Activated CD8-positive, alpha-beta memory T cell treated with anti-CD3 and anti-CD28 coated beads for 24 hours (primary cell): ENCODE data around the gene SERPINB7.
"Not testable (repeated sequence)": the region's sequence is repeated elsewhere in the genome, so short reads cannot be mapped to it uniquely, and the experiment has no call there.

Experiments
- DNase-seq: peaks from one replicate; pipeline ENCODE4 v3.0.0-alpha.2; 2020

Gene SERPINB7, protein sequence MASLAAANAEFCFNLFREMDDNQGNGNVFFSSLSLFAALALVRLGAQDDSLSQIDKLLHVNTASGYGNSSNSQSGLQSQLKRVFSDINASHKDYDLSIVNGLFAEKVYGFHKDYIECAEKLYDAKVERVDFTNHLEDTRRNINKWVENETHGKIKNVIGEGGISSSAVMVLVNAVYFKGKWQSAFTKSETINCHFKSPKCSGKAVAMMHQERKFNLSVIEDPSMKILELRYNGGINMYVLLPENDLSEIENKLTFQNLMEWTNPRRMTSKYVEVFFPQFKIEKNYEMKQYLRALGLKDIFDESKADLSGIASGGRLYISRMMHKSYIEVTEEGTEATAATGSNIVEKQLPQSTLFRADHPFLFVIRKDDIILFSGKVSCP

DNA sequence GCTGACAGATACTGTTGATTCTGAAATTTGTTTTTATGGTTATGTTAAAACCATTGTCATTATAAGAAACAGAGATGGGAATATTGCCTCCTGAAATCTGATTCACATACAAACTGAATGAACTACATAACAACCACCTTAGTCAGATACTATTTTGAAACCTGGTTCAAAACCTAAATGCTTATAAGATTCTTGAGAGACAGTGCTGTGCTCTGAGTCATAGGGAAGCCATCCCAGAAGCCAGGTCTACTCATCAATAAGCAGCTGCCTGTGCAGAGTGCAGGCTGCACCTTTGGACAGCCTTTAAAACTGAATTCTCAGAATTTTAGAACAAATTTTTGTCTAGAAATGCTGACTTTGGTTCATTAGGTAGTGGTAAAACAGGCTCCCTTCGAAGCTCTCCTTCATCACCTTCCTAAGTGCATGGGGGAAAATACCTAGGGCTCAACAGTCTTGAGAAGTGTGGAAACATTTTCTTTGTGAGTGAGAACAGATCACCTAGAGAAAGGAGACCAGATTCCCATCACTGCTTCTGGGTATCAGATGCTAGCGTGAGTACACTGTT, at the start of gene SERPINB7:
SERPINB7 (plus strand) TSS at position 253 of the 565 bp plus-strand sequence. CDS start 6,955 bp downstream, outside the sequence.
- no peak for DNase-seq

DNA sequence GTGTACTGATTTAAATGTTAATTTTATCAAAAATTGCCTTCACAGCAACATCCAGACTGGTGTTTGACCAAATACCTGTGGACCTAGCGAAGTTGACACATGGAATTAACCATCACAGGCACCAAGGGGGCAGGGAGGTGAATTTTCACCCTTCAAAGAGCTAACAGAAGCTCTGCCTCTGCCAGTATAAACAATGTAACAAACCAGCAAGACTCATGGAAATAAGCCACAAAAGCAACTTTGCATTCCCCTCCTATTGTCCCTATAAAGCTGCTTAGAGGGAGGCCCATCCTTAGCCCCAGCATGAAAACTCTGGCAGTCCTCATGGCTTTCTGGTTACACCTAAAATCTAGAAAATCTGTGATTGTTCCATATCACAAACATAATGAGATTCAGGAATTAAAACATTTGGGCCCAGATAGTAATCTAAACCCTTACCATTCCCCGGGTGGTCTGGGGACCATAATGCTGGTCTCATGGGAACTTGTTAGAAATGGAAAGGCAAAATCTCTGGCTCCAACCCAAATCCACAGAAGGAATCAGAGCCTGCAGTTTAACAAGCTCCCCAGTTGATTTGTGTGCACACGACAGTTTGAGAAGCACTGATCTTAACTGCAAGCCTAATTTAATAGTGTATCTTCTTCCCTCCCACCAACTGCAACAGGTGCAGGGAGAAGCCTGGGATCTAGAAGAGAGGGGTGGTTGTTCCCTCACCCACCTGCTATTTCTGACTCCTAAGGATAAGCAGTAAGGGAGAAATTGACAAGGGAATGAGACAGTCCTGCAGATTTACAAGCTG, 49.3 kb upstream of the SERPINB7 start:
- no peak for DNase-seq

DNA sequence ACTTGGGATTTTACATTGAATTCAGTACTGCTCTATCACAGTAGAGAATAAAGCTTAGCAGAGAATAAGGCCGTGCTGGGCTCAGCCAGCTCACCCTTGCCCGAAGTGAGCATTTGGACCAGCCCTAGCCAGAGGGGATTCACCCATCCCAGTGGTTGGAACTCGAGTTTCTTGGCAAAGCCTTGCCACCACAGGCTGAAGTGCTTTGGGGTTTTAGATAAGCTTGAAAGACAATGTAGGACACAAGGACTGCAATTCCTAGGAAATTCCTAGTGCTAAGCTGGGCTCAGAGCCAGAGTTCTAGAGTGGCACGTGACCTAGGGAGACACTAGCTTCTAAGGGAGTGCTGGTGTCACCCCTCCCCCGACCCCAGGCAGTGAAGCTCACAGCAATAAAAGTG, 44.4 kb upstream of the SERPINB7 start:
- DNase-seq, result no peak

DNA sequence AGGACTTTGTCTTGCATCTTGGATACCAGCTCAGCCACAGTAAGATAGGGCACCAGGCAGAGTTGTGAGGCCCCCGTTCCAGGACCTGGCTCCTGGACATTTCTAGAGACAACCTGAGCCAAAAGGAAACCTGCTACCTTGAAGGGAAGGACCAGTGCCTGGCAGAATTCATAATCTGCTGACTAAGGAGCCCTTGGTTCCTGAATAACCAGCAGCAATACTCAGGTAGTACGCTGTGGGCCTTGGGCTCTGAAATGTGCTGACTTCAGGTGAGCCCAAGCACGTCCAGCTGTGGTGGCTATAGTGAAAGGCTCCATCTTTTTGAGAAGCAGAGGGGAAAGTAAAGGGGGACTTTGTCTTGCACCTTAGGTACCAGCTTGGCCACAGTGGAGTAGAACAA, 44.0 kb upstream of the SERPINB7 start:
- no peak for DNase-seq

DNA sequence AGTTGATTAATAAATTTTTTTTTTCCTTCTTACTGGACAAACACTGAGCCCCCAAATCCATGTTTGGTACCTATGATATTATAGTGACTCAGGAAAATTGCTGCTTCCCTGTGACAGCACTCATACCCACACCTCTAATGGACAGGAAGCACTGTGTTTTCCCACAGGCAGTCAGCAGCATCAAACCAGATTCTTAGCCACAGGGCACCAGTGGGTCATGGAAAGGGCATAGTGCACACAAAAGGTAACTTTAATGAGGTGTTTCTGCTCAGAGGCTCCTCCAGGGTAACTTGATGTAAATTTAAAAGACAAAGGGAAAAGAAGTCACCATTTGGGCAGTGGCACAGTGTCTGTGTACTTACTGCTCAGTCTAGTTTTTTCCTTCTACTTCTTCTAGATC, 38.3 kb upstream of the SERPINB7 start:
- no peak for DNase-seq

DNA sequence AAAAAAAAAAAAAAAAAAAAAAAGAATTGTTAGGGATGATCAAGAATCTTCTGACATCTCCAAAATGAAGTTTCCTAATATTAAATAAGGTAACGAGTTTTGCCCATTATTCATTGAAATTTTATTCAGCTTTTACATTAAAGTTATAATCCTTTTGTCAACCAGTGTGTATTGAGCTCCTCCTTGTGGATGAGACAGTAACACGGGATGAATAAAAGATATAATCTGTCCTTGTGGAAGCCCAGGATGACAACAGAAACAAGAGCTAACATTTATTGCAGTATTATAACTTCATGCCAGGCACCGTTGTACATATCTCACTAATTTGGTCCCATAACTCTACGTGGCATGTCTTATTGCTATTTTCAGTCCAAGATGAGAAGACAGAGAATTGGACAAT, 33.4 kb upstream of the SERPINB7 start:
- no peak for DNase-seq

DNA sequence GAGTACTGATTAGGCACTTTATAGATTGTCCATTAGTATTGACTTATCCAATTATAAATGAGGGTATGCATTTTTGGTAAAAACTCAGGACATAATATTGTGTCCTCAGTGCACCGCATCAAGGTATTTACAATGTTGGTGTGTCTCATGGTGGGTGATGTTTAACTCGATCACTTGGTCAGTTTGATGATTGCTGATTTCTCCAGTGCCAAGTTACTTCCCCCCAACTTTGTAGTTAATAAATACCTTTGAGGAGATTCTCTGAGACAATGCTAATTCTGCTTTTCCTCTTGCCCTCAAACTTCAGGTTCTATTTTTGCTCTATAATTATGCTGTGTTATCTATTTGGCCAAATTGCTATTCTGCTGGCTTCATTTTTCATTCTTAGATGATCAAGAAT, 28.2 kb upstream of the SERPINB7 start:
- no peak for DNase-seq

DNA sequence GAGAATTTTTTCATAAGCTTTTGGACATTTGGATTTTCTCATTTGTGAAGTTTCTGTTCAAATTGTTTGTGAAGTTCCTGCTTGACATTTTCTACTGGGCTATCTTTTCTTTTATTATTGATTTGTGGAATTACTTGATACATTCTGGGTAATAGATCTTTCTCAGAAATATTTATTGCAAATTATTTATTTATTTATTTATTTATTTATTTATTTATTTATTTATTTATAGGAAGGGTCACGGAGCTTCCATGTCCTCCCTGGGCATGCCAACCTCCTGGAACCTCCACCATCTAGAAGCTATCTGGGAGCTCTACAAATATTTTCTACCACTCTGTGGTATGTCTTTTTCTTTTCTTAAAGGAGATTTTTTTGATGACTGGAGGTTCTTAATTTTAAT, 25.7 kb upstream of the SERPINB7 start:
- no peak for DNase-seq

DNA sequence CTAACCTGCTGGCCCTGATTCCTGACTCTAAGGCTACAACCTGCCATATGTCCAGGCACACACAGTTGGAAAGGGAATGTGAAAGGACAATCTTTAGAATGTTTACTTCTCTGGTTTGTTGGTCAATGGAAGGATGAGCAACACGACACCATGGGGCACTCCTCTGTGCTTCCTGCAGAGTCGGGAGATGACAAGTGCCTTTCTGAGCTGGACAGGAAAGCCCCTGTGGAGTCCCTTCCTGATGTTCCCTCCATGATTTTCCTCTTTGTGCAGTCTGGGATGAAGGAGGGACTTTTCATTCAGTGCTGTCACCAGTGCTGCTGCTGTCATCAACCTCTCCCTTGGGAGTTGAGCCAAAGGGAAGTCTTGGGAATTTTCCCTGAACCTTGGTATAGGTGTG, 22.6 kb upstream of the SERPINB7 start:
- no peak for DNase-seq

DNA sequence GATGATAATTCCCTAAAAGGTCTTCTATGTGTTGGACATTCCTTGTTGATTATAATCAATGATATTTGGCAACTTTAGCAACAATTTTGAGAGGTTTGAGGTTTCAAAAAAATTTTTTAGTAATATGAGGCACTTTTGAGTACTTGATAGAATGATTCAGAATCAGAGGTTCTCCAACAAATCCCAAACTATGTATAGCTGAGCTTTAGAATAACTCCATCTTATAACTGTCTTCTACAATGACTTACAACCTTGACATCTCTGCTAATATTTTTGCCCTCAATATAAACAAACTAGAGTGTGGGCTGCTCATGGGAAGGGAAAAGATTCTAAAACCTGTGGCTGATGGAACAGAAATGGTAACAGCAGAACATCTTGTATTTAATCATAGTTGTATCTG, 21.5 kb upstream of the SERPINB7 start:
- no peak for DNase-seq

DNA sequence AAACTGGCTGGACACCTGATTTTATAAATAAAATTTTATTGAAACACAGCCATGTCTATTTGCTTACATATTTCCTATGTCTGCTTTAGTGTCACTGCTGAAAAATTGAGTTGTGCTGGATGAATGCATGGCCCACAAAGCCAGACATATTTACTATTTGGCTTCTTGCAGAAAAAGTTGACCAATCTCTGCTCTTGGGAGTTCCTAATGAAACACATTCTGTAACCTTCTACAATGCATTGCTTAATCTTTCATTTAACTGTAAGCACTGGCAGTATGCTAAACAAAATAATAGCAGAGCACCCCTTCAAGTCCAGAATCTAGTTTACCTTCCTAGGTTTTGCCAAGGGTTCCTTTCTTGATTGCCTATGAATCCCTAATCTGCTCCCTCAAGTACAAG, 17.7 kb upstream of the SERPINB7 start:
- DNase-seq, result no peak

DNA sequence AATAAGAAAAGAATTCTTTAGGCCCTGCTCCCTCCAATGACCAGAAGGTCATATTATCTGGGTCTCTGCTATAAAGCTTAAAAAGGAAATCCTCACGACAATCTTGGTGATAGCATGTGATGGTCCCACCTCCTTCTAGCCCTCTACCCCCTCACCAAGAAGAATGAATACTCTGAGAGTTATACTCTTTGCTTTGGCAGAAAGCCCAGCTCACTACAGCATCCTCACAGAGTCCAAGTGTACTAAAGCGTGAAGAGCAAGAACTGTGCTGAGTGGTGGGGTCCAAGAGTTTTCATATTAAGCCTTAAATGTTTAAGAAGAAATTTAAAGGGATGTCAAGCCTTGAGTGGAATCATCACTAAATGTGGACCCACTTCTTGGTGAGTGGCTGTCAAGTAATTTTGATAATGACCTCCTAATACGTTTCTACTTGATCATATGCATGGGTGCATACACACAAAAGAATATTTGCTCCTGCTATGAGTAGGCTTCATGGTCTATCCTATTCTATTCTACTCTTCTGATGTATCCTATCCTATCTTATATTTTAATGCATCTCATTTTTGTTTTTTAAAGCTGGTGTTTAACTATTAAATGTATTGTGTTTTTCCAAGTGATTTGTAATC, 16.5 kb upstream of the SERPINB7 start:
- no peak for DNase-seq

DNA sequence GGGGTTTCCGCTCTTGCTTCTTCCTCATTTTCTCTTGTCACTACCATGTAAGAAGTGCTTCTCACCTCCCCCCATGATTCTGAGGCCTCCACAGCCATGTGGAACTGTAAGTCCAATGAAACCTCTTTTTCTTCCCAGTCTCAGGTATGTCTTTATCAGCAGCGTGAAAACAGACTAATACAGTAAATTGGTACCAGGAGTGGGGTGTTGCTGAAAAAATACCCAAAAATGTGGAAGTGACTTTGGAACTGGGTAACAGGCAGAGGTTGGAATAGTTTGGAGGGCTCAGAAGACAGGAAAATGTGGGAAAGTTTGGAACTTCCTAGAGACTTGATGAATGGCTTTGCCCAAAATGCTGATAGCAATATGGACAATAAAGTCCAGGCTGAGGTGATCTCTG, 15.4 kb upstream of the SERPINB7 start:
- not testable (repeated sequence) for DNase-seq

DNA sequence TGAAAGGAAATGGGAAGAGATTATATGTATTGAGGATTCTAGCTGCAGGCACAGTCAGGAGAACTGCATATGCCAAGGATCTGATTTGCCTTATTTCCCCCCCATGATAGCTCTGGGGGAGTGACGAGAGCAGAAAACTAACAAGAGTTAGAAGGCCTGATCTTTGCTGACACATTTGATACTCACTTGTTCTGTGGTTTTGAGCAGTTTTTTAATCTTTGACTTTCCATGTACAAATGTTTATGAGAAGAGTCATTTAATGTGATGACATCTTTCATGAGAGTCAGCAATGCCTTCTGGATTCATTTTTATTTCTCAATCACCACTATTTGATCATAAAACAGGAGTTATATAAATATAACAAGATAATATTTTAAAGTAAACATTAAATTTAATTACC, 12.7 kb upstream of the SERPINB7 start:
- no peak for DNase-seq

DNA sequence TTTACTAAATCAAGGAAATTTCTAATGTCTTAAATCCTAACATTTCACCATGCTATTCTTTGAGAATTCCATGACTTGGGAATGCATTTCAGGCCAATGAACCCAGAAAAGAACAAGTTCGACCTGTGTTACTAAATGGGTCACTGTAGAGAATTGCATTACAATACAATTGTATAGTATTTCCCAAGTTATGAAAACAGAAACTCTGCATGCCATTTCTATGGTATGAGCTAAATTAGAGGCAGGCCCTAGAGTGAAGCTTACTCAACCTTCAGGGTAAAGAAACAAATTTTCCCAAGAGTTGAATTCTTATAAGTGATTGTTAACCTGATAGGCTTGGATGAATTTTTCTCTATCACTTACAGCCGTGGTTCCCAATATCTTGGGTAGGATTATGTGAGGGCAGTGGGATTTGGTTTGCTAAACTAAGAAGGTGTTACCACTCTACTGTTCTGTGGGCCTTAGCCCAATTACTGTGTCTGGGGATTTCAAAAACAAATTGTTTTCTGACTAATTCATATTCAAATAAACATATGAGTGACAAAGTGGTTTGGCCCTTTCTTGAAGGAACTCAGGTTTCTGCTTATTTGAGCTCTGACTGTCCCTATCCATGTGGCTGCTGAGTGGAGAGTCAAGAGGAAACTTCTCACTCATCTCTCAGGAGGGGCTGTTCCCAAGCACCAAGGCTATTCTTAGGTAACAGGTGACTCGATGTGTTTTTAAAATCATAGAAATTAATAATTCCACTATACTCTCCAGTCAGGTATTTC, 11.2 kb upstream of the SERPINB7 start:
- no peak for DNase-seq

DNA sequence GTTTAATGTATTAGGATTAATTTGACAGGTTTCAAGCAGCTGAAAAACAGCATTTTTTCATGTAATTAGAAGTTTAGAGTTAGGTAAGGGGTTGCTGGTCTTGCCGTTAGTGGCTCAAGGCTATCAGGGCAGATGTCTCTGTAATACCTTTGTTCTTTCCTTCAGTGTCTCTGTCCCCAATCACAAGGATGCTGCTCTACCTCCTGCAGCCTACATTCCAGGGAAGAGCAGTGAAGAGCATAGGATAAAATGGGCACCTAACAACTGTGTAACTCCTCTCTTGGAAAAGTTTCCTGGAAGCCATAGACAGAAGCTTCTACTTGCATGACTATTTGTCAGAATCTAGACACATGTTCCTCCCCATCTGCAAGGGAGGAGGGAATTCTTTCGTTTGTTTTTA, 9.4 kb upstream of the SERPINB7 start:
- no peak for DNase-seq

DNA sequence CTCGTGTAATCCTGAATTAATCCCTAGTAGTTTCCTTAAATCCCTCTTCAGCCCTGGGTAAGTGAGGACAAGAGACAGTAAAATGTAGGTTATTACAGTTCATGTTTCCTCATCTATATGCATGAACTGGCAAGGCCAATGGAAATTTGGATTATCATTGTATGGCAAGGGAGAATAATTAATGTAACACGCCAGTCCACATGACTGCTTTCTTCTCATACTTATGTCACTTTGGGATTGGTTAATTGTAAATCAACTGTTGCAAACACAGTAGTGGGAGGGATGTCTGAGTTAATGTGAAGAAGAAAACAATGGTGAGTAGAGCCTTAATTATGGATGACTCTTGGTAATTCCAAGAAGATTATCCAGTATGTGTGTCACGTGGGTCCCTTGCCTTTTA, 1.7 kb upstream of the SERPINB7 start:
- no peak for DNase-seq

DNA sequence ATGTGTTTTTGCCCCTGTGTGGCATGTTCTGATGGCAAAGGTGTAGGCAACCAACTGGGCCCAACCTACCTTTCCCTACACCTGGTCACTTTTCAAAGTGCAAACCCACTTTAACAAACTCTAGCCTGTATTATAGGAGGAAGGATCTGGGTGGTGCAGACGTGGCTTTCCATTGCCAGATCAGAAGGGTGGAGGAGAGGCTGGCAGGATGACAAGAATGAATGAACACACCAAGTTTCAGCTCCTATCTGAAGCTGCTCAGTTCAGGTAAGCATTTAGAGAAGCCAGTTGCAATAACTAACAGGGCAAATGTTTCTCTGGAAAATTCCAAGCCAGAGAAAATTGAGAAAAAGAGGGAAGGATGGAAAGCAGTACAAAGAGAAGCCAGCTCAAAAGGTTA, 707 bp upstream of the SERPINB7 start:
- no peak for DNase-seq

DNA sequence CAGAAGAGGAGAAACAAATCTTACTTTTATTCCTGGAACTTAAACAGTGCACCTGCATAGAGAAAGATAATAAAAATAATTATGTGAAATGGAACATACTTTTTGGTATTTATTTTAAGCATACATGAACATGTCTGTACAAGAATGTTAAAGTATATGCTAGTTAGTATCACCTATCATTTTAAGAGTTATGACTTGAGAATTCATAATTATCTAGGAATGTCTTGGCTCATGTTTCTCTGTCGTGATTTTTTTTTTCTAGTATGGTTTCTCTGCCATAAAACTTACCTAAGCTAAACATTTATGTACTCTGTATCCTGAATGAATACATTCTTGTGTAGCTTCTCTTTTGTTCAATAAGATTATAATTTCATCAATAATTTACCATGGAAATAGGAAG, 4.2 kb downstream of the SERPINB7 start:
- no peak for DNase-seq

DNA sequence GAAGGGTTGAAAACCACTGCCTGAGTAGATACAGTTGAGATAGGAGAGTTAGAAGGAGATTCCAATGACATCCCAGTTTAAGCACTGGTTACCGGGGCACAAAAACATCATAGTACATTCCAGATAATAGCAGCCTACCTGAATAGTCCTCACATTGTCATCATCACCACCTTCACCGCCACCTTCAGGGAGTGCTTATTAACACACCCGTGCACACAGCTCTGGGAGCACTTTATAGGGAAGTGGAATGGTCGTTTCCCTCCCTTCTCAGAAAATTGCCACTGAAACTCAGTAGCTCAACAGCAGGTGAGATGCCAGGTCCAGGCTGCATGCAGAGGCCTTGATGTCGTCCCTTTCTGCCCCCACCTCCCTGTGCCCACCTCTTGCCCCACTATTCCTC, 8.2 kb downstream of the SERPINB7 start:
- DNase-seq, result no peak

DNA sequence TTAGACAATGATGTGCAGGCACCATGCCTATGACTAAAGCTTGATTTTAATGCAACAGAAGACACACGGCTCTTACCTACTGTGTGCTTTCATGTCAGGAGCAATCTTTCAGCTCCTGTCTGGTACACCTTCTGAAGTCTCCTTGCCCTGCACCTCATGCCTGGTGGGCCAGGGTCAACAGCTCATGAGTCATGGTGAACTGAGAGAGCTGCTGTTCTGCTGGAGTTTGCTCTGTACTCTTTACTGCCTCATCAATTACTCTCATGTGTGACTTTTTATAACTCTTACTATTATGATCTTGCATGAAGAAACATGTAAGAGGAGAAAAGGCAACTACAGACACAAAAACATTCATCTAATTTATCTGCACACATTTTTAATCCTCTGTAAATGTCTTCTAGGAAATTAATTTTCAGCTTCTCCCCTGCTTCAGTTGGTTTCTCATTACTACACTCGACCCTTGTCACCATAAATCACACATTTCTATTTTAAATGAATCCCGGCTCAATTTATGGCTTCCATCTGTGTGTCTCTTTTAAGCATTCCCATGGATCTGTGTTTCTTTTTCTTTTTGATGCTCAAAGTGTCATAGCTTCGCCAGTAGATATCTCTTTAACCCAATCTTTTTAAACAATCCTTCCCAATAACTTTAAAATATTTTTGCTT, 9.7 kb downstream of the SERPINB7 start:
- no peak for DNase-seq

DNA sequence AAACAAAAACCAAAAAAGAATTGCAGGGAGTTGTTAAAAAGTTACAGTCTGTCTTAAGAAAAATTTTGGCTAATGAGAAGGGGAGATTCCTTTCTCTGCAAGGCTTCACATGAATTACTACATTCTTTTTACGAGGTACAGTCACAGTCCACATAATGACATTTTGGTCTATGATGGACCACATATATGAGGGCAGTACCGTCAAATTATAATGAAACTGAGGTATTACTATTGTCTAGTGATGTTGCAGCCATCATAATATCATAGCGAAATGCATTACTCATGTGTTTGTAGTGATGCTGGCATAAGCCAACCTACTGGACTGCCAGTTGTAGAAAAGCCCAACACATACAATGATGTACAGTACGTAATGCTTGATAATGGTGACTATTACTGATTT, 12.5 kb downstream of the SERPINB7 start:
- DNase-seq, result no peak
